OCI-LY1 (cell line): Measurements from ENCODE around the gene TECPR2.

ENCODE experiments used
- H2AFZ ChIP-seq: fragments of 200-600 bp; sonication (generic), shearing (Covaris generic); 2 replicates; pipeline ENCODE4 v1.6.0; 2014; ENCODE audit warnings: antibody characterized with exemption, mild to moderate bottlenecking, low read length
- H3F3A ChIP-seq: fragments of 200-600 bp; sonication (generic), shearing (Covaris generic); 2 replicates; pipeline ENCODE4 v1.6.0; 2014; ENCODE audit warnings: mild to moderate bottlenecking, antibody characterized with exemption, low read length, moderate library complexity; ENCODE audit not compliant: insufficient read depth
- H3K27ac ChIP-seq: fragments of 200-600 bp; sonication (generic); 2 replicates; pipeline ENCODE4 v1.5.1; 2014; ENCODE audit warnings: low read length, mixed run types, mild to moderate bottlenecking, low read depth; ENCODE audit not compliant: poor library complexity, severe bottlenecking
- H3K27me3 ChIP-seq: fragments of 200-600 bp; sonication (generic); 2 replicates; pipeline ENCODE4 v1.6.0; 2014; ENCODE audit warnings: antibody characterized with exemption, mild to moderate bottlenecking, low read length, moderate library complexity; ENCODE audit not compliant: insufficient read depth
- H3K36me3 ChIP-seq: fragments of 200-600 bp; sonication (generic); 2 replicates; pipeline ENCODE4 v1.6.1; 2014; ENCODE audit warnings: mild to moderate bottlenecking, antibody characterized with exemption, low read length, moderate library complexity, mixed read lengths; ENCODE audit not compliant: insufficient read depth
- H3K4me1 ChIP-seq: fragments of 200-600 bp; sonication (generic); 2 replicates; pipeline ENCODE4 v1.5.1; 2014; ENCODE audit warnings: mild to moderate bottlenecking, low read length, moderate library complexity; ENCODE audit not compliant: insufficient read depth, severe bottlenecking
- H3K4me2 ChIP-seq: fragments of 200-600 bp; sonication (generic), shearing (Covaris generic); 2 replicates; pipeline ENCODE4 v1.6.1; 2014; ENCODE audit warnings: low read length
- H3K4me3 ChIP-seq: fragments of 200-600 bp; sonication (generic); 2 replicates; pipeline ENCODE4 v1.5.1; 2014; ENCODE audit warnings: low read length, low read depth, mild to moderate bottlenecking, mixed read lengths; ENCODE audit not compliant: poor library complexity, severe bottlenecking
- H3K79me2 ChIP-seq: fragments of 200-600 bp; shearing (Covaris generic); 2 replicates; pipeline ENCODE4 v1.6.1; 2016; ENCODE audit warnings: mixed run types, low read length, mixed read lengths; ENCODE audit not compliant: insufficient read depth
- H3K9ac ChIP-seq: fragments of 200-600 bp; sonication (generic), shearing (Covaris generic); 2 replicates; pipeline ENCODE4 v1.6.1; 2014; ENCODE audit warnings: mild to moderate bottlenecking, low read length, mixed read lengths
- H3K9me2 ChIP-seq: fragments of 200-600 bp; sonication (generic), shearing (Covaris generic); 2 replicates; pipeline ENCODE4 v1.6.1; 2014; ENCODE audit warnings: low read depth, mild to moderate bottlenecking, low read length, mixed read lengths
- H3K9me3 ChIP-seq: fragments of 200-600 bp; shearing (Covaris generic); 2 replicates; pipeline ENCODE4 v1.6.1; 2014; ENCODE audit warnings: low read length, mixed read lengths
- H4K20me1 ChIP-seq: fragments of 200-600 bp; sonication (generic), shearing (Covaris generic); 2 replicates; pipeline ENCODE4 v1.6.0; 2016; ENCODE audit warnings: mild to moderate bottlenecking, low read length; ENCODE audit not compliant: insufficient read depth
- CTCF ChIP-seq: fragments of 200-600 bp; sonication (generic), shearing (Covaris generic); IDR thresholded peaks from 2 replicates; pipeline ENCODE4 v1.5.1; 2017; ENCODE audit warnings: mild to moderate bottlenecking, antibody characterized with exemption, low read length, moderate library complexity, mixed read lengths
- EZH2 ChIP-seq: fragments of 200-600 bp; sonication (generic), shearing (Covaris generic); IDR thresholded peaks from 2 replicates; pipeline ENCODE4 v1.8.0; 2017; ENCODE audit warnings: borderline replicate concordance, mixed run types, mild to moderate bottlenecking, antibody characterized with exemption, low read length, moderate library complexity, mixed read lengths

Gene TECPR2

GRCh38 chr14:102418169-102418852, 55.6 kb downstream of the TECPR2 start:
- Histone ChIP-seq H3K27ac (no peak overlapping the region), H3K4me3 (no peak overlapping the region), H3K27me3 (no peaks in the 10 kb centered on the region), H3K9me3 (no peaks in the 10 kb centered on the region), H3K79me2 (no peaks in the 10 kb centered on the region), H3K9ac (no peak overlapping the region), H3F3A (no peaks in the 10 kb centered on the region), H4K20me1 (no peaks in the 10 kb centered on the region), H2AFZ (no peak overlapping the region), H3K36me3 (no peaks in the 10 kb centered on the region), H3K9me2 (no peaks in the 10 kb centered on the region), H3K4me2 (no peak overlapping the region), H3K4me1 (no peaks in the 10 kb centered on the region)
- TF ChIP-seq CTCF (no peak), EZH2 (no peak)

- Histone ChIP-seq H2AFZ (no peak overlapping the region), H3F3A (no peaks in the 10 kb centered on the region), H3K9me2 (no peaks in the 10 kb centered on the region), H3K9me3 (no peaks in the 10 kb centered on the region), H3K9ac (no peak overlapping the region), H3K27ac (no peak overlapping the region), H3K4me1 (no peaks in the 10 kb centered on the region), H3K79me2 (no peaks in the 10 kb centered on the region), H3K4me2 (no peak overlapping the region), H4K20me1 (no peaks in the 10 kb centered on the region), H3K27me3 (no peaks in the 10 kb centered on the region), H3K36me3 (no peaks in the 10 kb centered on the region), H3K4me3 (no peak overlapping the region)
- TF ChIP-seq EZH2 (no peak), CTCF (no peak)
Measured at GRCh38 chr14:102418853-102419240, 56.1 kb downstream of the TECPR2 start.

GRCh38 chr14:102419276-102419675, 56.5 kb downstream of the TECPR2 start:
- no peaks in the 10 kb centered on the region for H3K9me3 ChIP-seq
- H2AFZ ChIP-seq: no peak overlapping the region
- H4K20me1 ChIP-seq: no peaks in the 10 kb centered on the region
- no peaks in the 10 kb centered on the region for H3K4me1 ChIP-seq
- H3K4me3 ChIP-seq: no peak overlapping the region
- H3K36me3 ChIP-seq: no peaks in the 10 kb centered on the region
- no peak overlapping the region for H3K4me2 ChIP-seq
- no peak overlapping the region for H3K27ac ChIP-seq
- no peaks in the 10 kb centered on the region for H3K79me2 ChIP-seq
- H3K9me2 ChIP-seq: no peaks in the 10 kb centered on the region
- H3F3A ChIP-seq: no peaks in the 10 kb centered on the region
- no peaks in the 10 kb centered on the region for H3K27me3 ChIP-seq
- TF ChIP-seq CTCF: no peak
- no peak for TF ChIP-seq EZH2
- H3K9ac ChIP-seq: no peak overlapping the region
